Tibial nerve (tissue), 4 donors: ENCODE results near the gene NPHP4. TPM values are rescaled to one million over a fixed set of nuclear protein-coding genes. Genes with fewer than 3 reads are reported as not detected.

Experiments
- DNase-seq, 2 donors: peaks; one replicate each; pipeline ENCODE4 v3.0.0-alpha.2; 2019; ENCODE audit warnings: low spot score in 2 of 2
- H3K27ac ChIP-seq, 4 donors: fragments of 200-600 bp; sonication (generic) in 3 of 4; one replicate each; pipeline ENCODE4 v1.5.1; 2017 to 2019; ENCODE audit warnings: mild to moderate bottlenecking in 1 of 4
- H3K27me3 ChIP-seq, 2 donors: fragments of 200-600 bp; sonication (generic) in 1 of 2; one replicate each; pipeline versions ENCODE4 v1.5.1 to v1.6.0; 2017 to 2019
- H3K36me3 ChIP-seq, 3 donors: fragments of 200-600 bp; sonication (generic); one replicate each; pipeline ENCODE4 v1.5.1; 2018 to 2019
- H3K4me1 ChIP-seq, 4 donors: fragments of 200-600 bp; sonication (generic) in 3 of 4; one replicate each; pipeline ENCODE4 v1.5.1; 2017 to 2019
- H3K4me3 ChIP-seq, 4 donors: fragments of 200-600 bp; sonication (generic) in 3 of 4; one replicate each; pipeline ENCODE4 v1.5.1; 2017 to 2019; ENCODE audit warnings: mild to moderate bottlenecking in 1 of 4, moderate library complexity in 1 of 4
- H3K9me3 ChIP-seq, 4 donors: fragments of 200-600 bp; sonication (generic) in 3 of 4; one replicate each; pipeline ENCODE4 v1.5.1; 2017 to 2019
- EP300 ChIP-seq, 2 donors: sonication (generic); formaldehyde crosslinking; IDR thresholded peaks; one replicate each; pipeline ENCODE4 v1.6.1; 2017; ENCODE audit warnings: antibody characterized with exemption in 2 of 2, mild to moderate bottlenecking in 1 of 2
- POLR2A ChIP-seq, 2 donors: fragments of 450-650 bp; IDR thresholded peaks; one replicate each; pipeline ENCODE4 v1.6.1; 2017; ENCODE audit warnings: antibody characterized with exemption in 2 of 2, mild to moderate bottlenecking in 2 of 2, moderate library complexity in 2 of 2
- WGBS, 2 donors: methylation state at CpG; one replicate each; pipeline ENCODE4 v1.1.5; 2018; 5-methylcytosine and 5-hydroxymethylcytosine counted together
- total RNA-seq, 4 donors: library from RNA; depleted of rRNA; stranded (reverse); fragments of >200 nt; gene quantifications; one replicate each; pipeline ENCODE4 v1.1.0, GENCODE V29; 2016
- TF ChIP-seq, protein P1 (sequence below), 5 experiments: fragments of 200-600 bp in 3 of 5; fragments of 450-650 bp in 2 of 5; sonication (generic) in 3 of 5; IDR thresholded peaks; one replicate each; pipeline ENCODE4 v1.5.1; 2016 to 2019; ENCODE audit warnings: antibody characterized with exemption in 5 of 5, mild to moderate bottlenecking in 3 of 5, moderate library complexity in 2 of 5

The NPHP4 gene
- total RNA-seq, 4 donors from 2014 or later, result 14.7 to 34.5 (median 28.0) TPM

DNA sequence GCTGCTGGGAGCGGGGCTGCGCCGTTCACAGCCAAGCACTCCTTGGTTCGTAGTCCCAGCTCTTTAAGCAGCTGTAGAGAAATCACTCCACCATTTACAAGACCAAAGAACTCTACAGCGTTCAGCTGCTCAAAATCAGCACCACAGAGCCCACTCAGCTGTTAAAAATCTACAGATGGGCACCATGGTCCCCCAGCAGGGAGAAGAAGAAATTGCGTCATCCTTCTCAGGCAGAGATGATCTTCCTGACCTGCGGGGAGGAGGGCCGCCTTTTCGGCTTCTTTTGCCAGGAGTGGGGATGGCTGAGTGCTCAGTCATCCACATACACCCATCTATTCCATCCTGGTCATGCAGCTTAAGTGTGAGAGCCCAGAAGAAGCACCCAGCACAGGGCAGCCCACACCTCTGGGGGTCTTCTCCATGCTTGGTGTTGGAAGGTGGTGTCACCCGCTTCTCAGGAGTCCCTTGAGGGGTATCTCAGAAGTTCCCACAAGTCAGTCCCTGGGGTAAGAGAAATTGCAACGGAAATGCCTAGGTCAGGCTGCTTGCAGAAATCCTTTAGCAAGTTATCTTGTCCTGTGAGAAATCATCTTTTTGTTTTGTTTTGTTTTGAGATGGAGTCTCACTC is 163.8 kb downstream of the NPHP4 start:
- no peaks in the 10 kb centered on the region for H3K4me1 ChIP-seq
- TF ChIP-seq EP300 (IDR thresholded peaks at IDR 0.05) (no peak), POLR2A (IDR thresholded peaks at IDR 0.05) (no peak)
- TF ChIP-seq, protein P1, sequence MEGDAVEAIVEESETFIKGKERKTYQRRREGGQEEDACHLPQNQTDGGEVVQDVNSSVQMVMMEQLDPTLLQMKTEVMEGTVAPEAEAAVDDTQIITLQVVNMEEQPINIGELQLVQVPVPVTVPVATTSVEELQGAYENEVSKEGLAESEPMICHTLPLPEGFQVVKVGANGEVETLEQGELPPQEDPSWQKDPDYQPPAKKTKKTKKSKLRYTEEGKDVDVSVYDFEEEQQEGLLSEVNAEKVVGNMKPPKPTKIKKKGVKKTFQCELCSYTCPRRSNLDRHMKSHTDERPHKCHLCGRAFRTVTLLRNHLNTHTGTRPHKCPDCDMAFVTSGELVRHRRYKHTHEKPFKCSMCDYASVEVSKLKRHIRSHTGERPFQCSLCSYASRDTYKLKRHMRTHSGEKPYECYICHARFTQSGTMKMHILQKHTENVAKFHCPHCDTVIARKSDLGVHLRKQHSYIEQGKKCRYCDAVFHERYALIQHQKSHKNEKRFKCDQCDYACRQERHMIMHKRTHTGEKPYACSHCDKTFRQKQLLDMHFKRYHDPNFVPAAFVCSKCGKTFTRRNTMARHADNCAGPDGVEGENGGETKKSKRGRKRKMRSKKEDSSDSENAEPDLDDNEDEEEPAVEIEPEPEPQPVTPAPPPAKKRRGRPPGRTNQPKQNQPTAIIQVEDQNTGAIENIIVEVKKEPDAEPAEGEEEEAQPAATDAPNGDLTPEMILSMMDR (IDR thresholded peaks at IDR 0.05), result no peak
- 77 to 79% methylated on average over 11 of the region's 11 CpGs for WGBS, 2 donors
- no peak overlapping the region for H3K4me3 ChIP-seq
- H3K36me3 ChIP-seq, result no peaks in the 10 kb centered on the region
- no peak for DNase-seq
- H3K27ac ChIP-seq, result no peak overlapping the region
- no peaks in the 10 kb centered on the region for H3K9me3 ChIP-seq
- peaks cover 0 to 12% of the 10 kb centered on the region in 2 donors for H3K27me3 ChIP-seq

DNA sequence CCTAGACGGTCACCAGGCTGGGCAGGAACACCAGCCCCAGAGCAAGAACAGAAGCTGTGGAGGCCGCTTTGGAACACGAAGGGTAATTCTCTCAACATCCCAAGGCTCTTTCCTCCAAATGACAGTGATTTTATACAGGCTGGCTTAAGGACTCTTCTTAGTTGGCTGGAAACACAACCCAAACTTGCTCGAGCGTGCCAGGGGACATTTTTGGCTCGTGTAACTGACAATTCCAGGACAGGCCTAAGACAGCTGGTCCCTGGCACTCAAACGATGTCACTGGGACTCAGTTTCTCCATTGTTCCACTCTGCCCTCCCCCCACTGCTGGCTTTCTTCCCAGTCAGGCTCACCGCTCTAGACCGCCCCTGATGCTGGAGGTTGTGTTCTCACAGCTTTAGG is 164.7 kb downstream of the NPHP4 start:
- Histone ChIP-seq H3K4me3 (no peak overlapping the region), H3K4me1 (no peaks in the 10 kb centered on the region), H3K27ac (no peak overlapping the region), H3K36me3 (no peaks in the 10 kb centered on the region), H3K27me3 (peaks cover 0 to 12% of the 10 kb centered on the region in 2 donors), H3K9me3 (no peaks in the 10 kb centered on the region)
- no peak for DNase-seq
- WGBS, 2 donors, result 71 to 73% methylated on average over 9 of the region's 9 CpGs
- TF ChIP-seq EP300 (IDR thresholded peaks at IDR 0.05), result no peak
- TF ChIP-seq, protein P1 (IDR thresholded peaks at IDR 0.05), result no peak
- TF ChIP-seq POLR2A (IDR thresholded peaks at IDR 0.05), result no peak

DNA sequence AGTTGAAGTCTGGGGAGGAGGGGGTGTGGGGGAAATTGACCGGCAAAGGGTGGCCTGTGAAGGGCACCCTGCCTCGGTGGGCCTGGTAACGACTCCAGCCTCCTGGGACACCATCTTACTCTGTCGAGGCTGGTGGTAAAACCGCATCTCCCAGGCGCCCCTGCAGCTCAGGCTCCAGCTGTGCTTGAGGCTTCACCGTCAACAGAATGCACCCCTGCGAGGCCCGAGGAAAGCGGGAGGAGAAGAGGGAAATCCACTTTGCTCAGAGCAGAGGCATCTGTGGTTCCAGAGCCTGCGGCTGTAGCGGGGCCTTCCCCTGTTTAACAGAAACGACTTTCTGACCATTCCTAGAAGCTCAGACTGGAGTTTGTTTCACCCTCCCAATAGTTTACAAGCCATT is 165.6 kb downstream of the NPHP4 start:
- no peak for DNase-seq
- WGBS, 2 donors, result 43 to 48% methylated on average over 13 of the region's 13 CpGs
- Histone ChIP-seq H3K4me1 (no peaks in the 10 kb centered on the region), H3K36me3 (no peaks in the 10 kb centered on the region), H3K27me3 (peaks cover 0 to 8% of the 10 kb centered on the region in 2 donors), H3K4me3 (no peak overlapping the region), H3K27ac (no peak overlapping the region), H3K9me3 (no peaks in the 10 kb centered on the region)
- TF ChIP-seq, protein P1 (IDR thresholded peaks at IDR 0.05), result no peak
- TF ChIP-seq POLR2A (IDR thresholded peaks at IDR 0.05) (no peak), EP300 (IDR thresholded peaks at IDR 0.05) (no peak)

DNA sequence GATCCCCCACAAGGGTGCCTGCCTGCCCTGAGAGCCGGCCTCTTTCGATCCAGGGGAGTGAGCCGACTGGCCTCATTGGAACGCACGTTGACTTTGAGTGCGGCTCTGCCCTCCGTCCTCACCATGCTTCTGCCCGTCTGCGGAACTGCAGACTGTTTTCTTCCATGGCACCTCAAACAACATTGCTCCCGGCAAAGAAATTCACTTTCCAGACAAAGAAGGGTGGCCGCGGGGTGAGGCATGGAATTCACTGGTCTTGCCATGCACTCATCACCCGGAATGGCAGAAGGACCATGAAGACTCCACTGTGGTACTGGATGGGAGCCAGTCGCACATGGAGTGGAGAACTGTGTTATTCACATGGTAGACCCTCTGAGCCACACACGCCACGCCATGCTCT is 169.5 kb downstream of the NPHP4 start:
- Histone ChIP-seq H3K9me3 (peaks cover 0 to 2% (median 0%) of the 10 kb centered on the region in 4 donors), H3K36me3 (no peaks in the 10 kb centered on the region), H3K4me1 (no peaks in the 10 kb centered on the region), H3K4me3 (no peak overlapping the region), H3K27me3 (no peaks in the 10 kb centered on the region), H3K27ac (no peak overlapping the region)
- TF ChIP-seq EP300 (IDR thresholded peaks at IDR 0.05) (no peak), POLR2A (IDR thresholded peaks at IDR 0.05) (no peak)
- TF ChIP-seq, protein P1 (IDR thresholded peaks at IDR 0.05), result no peak
- DNase-seq, result no peak
- 90 to 93% methylated on average over 16 of the region's 16 CpGs for WGBS, 2 donors

DNA sequence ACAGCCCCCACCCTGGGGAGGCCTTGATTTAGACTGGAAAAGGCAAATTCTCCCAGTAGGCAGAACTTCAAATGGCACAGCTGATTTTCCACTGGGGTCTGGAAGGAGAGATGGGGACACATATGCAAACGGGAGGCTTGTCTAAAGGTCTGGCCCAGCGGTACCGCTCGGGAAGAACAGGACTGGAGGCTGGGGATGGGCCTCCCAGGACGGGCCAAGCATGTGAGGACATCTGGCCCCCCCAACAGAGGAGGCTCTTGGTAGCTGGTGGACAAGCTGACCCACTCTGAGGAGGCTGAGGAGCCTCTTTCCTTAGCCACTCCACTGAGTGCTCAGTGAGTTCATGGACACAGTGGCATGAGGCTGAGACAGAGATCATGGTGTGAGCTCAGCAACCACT is 170.0 kb downstream of the NPHP4 start:
- no peaks in the 10 kb centered on the region for H3K4me1 ChIP-seq
- no peak overlapping the region for H3K4me3 ChIP-seq
- H3K27ac ChIP-seq, result no peak overlapping the region
- H3K27me3 ChIP-seq, result no peaks in the 10 kb centered on the region
- peaks cover 0 to 6% (median 0%) of the 10 kb centered on the region in 4 donors for H3K9me3 ChIP-seq
- H3K36me3 ChIP-seq, result no peaks in the 10 kb centered on the region
- 85 to 89% methylated on average over 5 of the region's 5 CpGs for WGBS, 2 donors
- DNase-seq, result no peak
- TF ChIP-seq POLR2A (IDR thresholded peaks at IDR 0.05), result no peak
- TF ChIP-seq, protein P1 (IDR thresholded peaks at IDR 0.05), result no peak
- TF ChIP-seq EP300 (IDR thresholded peaks at IDR 0.05), result no peak
